HEK293 (cell line): ENCODE measurements around the gene ZNF71.

Source experiments
- CTCF ChIA-PET: fragments of 350-600 bp; formaldehyde crosslinking; extraction: SDS; loops from one replicate; lab custom pipeline; 2021; ENCODE audit warnings: antibody characterized with exemption; lab: Yijun Ruan, JAX
- POLR2A ChIA-PET: fragments of 300-600 bp; formaldehyde crosslinking; extraction: SDS; loops from one replicate; lab custom pipeline; 2020; ENCODE audit warnings: antibody characterized with exemption, inconsistent platforms; lab: Yijun Ruan, JAX
- H3K27ac ChIP-seq: fragments of 200-500 bp; sonication (Bioruptor generic); 2 replicates; pipeline ENCODE4 v1.5.1; 2014; ENCODE audit warnings: low read depth, low read length, control low read depth, inconsistent platforms; ENCODE audit errors: extremely low read depth
- H3K36me3 ChIP-seq, 2 experiments: fragments of 200-500 bp in 1 of 2; sonication (Bioruptor generic) in 1 of 2; 1 replicate in 1 of 2; 2 replicates in 1 of 2; pipeline ENCODE4 v1.5.1; 2014 to 2017; ENCODE audit warnings: inconsistent platforms in 2 of 2, low read length in 2 of 2; ENCODE audit not compliant: control insufficient read depth in 2 of 2, insufficient read depth in 1 of 2
- H3K4me1 ChIP-seq: fragments of 200-500 bp; sonication (Bioruptor generic); 2 replicates; pipeline ENCODE4 v1.5.1; 2014; ENCODE audit warnings: mild to moderate bottlenecking, low read length, inconsistent platforms; ENCODE audit not compliant: control insufficient read depth, insufficient read depth
- H3K4me3 ChIP-seq: 2 replicates; pipeline ENCODE4 v1.5.1; 2011; ENCODE audit warnings: low read depth, mild to moderate bottlenecking, control low read depth, low read length, moderate library complexity
- H3K9me3 ChIP-seq: fragments of 200-500 bp; sonication (Bioruptor generic); 2 replicates; pipeline ENCODE4 v1.5.1; 2014; ENCODE audit warnings: low read depth, low read length, inconsistent platforms; ENCODE audit not compliant: control insufficient read depth, insufficient read depth
- INSM2 ChIP-seq: fragments of 450-650 bp; formaldehyde crosslinking; IDR thresholded peaks from 2 replicates; pipeline ENCODE4 v1.5.1; 2016; ENCODE audit warnings: missing biosample characterization, missing genetic modification characterization
- KLF16 ChIP-seq: fragments of 450-650 bp; formaldehyde crosslinking; IDR thresholded peaks from 2 replicates; pipeline ENCODE4 v1.5.1; 2017; ENCODE audit warnings: missing biosample characterization, missing genetic modification characterization
- KLF17 ChIP-seq: fragments of 450-650 bp; formaldehyde crosslinking; IDR thresholded peaks from 2 replicates; pipeline ENCODE4 v1.5.1; 2016; ENCODE audit warnings: missing biosample characterization, missing genetic modification characterization
- KLF8 ChIP-seq: fragments of 450-650 bp; formaldehyde crosslinking; IDR thresholded peaks from 2 replicates; pipeline ENCODE4 v1.5.1; 2016; ENCODE audit warnings: missing biosample characterization, missing genetic modification characterization
- PRDM10 ChIP-seq: fragments of 450-650 bp; formaldehyde crosslinking; IDR thresholded peaks from 2 replicates; pipeline ENCODE4 v1.5.1; 2016; ENCODE audit warnings: missing biosample characterization, missing genetic modification characterization
- REST ChIP-seq: fragments of 450-650 bp; formaldehyde crosslinking; IDR thresholded peaks from 2 replicates; pipeline ENCODE4 v1.5.1; 2016; ENCODE audit warnings: missing biosample characterization, missing genetic modification characterization
- SCRT2 ChIP-seq: fragments of 450-650 bp; formaldehyde crosslinking; IDR thresholded peaks from 2 replicates; pipeline ENCODE4 v1.5.1; 2016; ENCODE audit warnings: missing biosample characterization, missing genetic modification characterization
- ZBTB44 ChIP-seq: fragments of 450-650 bp; IDR thresholded peaks from 2 replicates; pipeline ENCODE4 v1.5.1; 2018; ENCODE audit warnings: missing biosample characterization, mild to moderate bottlenecking, missing genetic modification characterization
- ZBTB49 ChIP-seq: fragments of 450-650 bp; formaldehyde crosslinking; IDR thresholded peaks from 2 replicates; pipeline ENCODE4 v1.5.1; 2016; ENCODE audit warnings: missing biosample characterization, missing genetic modification characterization, low read depth
- ZNF157 ChIP-seq: fragments of 450-650 bp; formaldehyde crosslinking; IDR thresholded peaks from 2 replicates; pipeline ENCODE4 v1.5.1; 2016; ENCODE audit warnings: missing biosample characterization, missing genetic modification characterization
- ZNF280C ChIP-seq: fragments of 450-650 bp; formaldehyde crosslinking; IDR thresholded peaks from 2 replicates; pipeline ENCODE4 v1.5.1; 2016; ENCODE audit warnings: missing biosample characterization, missing genetic modification characterization
- ZNF394 ChIP-seq: fragments of 450-650 bp; formaldehyde crosslinking; IDR thresholded peaks from 2 replicates; pipeline ENCODE4 v1.5.1; 2016; ENCODE audit warnings: missing biosample characterization, missing genetic modification characterization, mild to moderate bottlenecking, moderate library complexity, borderline replicate concordance
- ZNF404 ChIP-seq: fragments of 450-650 bp; formaldehyde crosslinking; IDR thresholded peaks from 2 replicates; pipeline ENCODE4 v1.5.1; 2017; ENCODE audit warnings: missing biosample characterization, missing genetic modification characterization
- ZNF530 ChIP-seq: fragments of 450-650 bp; formaldehyde crosslinking; IDR thresholded peaks from 2 replicates; pipeline ENCODE4 v1.5.1; 2016; ENCODE audit warnings: low read depth, missing biosample characterization, missing genetic modification characterization
- ZNF544 ChIP-seq: fragments of 450-650 bp; formaldehyde crosslinking; IDR thresholded peaks from 2 replicates; pipeline ENCODE4 v1.5.0; 2017; ENCODE audit warnings: missing biosample characterization, missing genetic modification characterization
- ZNF580 ChIP-seq: fragments of 450-650 bp; formaldehyde crosslinking; IDR thresholded peaks from 2 replicates; pipeline ENCODE4 v1.5.1; 2016; ENCODE audit warnings: missing biosample characterization, missing genetic modification characterization
- ZSCAN16 ChIP-seq: fragments of 450-650 bp; formaldehyde crosslinking; IDR thresholded peaks from 2 replicates; pipeline ENCODE4 v1.5.1; 2016; ENCODE audit warnings: missing biosample characterization, missing genetic modification characterization

ZNF71 gene

GRCh38 chr19:56594783-56595547, at the start of gene ZNF71:
Gene ZNF71 (plus strand): TSS chr19:56595302. CDS start chr19:56601559, 6,257 bp downstream.
- Histone ChIP-seq H3K4me1 (no peaks in the 10 kb centered on the region), H3K36me3 (peaks cover 3 to 22% of the 10 kb centered on the region in 2 experiments; a peak in 1 of 3 replicates), H3K9me3 (no peaks in the 10 kb centered on the region; the same call in none of the 2 replicates), H3K4me3 (peak within 1 kb of the TSS; percentile 78), H3K27ac (peak within 1 kb of the TSS; percentile 83; the same call in 1 of the 2 replicates)
- ChIA-PET POLR2A (interaction anchor here (0.6 to 1.5 kb wide), 9 partner anchors 20 to 1978 kb away, joined by 3 to 11 read pairs (median 4); partner anchors contain the start of genes ZFP28 and ZNF444), CTCF (interaction anchor here (0.6 to 1.6 kb wide), 5 partner anchors 14 to 1502 kb away, joined by 3 to 4 read pairs (median 3); no protein-coding TSS in a partner anchor)
- peak; percentile 96 for TF ChIP-seq ZNF394
- TF ChIP-seq ZBTB49 = no peak
- TF ChIP-seq ZBTB44 (tag by site-specific recombination) = no peak
- TF ChIP-seq KLF17 (tag by site-specific recombination) = no peak
- no peak for TF ChIP-seq ZNF404 (tag by site-specific recombination)
- TF ChIP-seq ZNF580 (tag by site-specific recombination) = 0 out of 2 replicates have a peak, but pooled peaks have one; percentile 57
- TF ChIP-seq ZSCAN16 (tag by site-specific recombination) = peak; percentile 14; the same call in 1 of the 2 replicates
- no peak for TF ChIP-seq ZNF157 (tag by site-specific recombination)
- TF ChIP-seq KLF8 (tag by site-specific recombination) = peak; percentile 60
- 0 out of 2 replicates have a peak, but pooled peaks have one; percentile 19 for TF ChIP-seq INSM2 (tag by site-specific recombination)
- TF ChIP-seq REST (tag by site-specific recombination) = 0 out of 2 replicates have a peak, but pooled peaks have one; percentile 11
- TF ChIP-seq KLF16 = 0 out of 2 replicates have a peak, but pooled peaks have one; percentile 24
- peak; percentile 85 for TF ChIP-seq ZNF530
- TF ChIP-seq SCRT2 (tag by site-specific recombination) = no peak; the same call in none of the 2 replicates
- TF ChIP-seq PRDM10 (tag by site-specific recombination) = peak; percentile 78
- TF ChIP-seq ZNF544 (tag by site-specific recombination) = no peak
- no peak; the same call in 1 of the 2 replicates for TF ChIP-seq ZNF280C
